ENCODE measurements around the gene ITPR2.

The ITPR2 gene

DNA sequence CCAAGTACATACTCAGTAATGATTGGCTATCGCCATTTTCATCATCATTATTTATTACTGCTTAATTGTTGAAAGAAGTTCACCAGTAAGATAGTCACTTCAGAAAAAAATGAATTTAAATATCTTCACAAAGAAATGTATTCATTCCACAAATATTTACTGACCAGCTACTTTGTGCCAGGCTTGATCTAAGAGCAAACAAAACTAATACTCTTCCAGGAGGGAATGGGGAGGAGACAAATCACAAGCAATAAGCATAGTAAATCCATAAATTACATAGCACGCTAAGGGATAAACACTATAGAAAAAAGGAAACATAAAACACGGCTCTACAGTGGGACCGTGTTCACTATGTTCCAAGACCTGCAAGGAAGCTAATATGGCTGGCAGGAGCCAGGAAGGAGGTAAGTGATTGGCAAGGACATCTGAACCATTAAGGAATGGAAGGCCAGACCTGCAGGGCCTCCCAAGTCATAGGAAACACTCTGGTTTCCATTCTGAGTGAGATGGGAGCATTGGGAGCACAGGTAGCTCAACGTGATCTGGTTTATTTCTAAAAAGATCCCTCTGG lies 27.5 kb downstream of the ITPR2 start:
- Histone ChIP-seq H3K4me1 (ENCODE audit: insufficient read depth, low read length, poor library complexity, severe bottlenecking) (peaks cover 4% of the 10 kb centered on the region), H3K4me3 (ENCODE audit: low read length, poor library complexity, severe bottlenecking) (no peak overlapping the region), H3K9ac (ENCODE audit: low read depth, low read length, poor library complexity, severe bottlenecking) (no peak overlapping the region), H3F3A (ENCODE audit: low read depth) (no peaks in the 10 kb centered on the region), H3K9me2 (replicated peaks; ENCODE audit: low read depth, low read length) (no peaks in the 10 kb centered on the region), H3K4me2 (ENCODE audit: low read depth, low read length, poor library complexity, severe bottlenecking) (no peak overlapping the region), H3K9me3 (ENCODE audit: insufficient read depth, low read depth, low read length) (no peaks in the 10 kb centered on the region), H3K27me3 (ENCODE audit: insufficient read depth, low read length, poor library complexity, severe bottlenecking) (no peaks in the 10 kb centered on the region), H2AFZ (ENCODE audit: low read length) (no peak overlapping the region), H3K36me3 (ENCODE audit: insufficient read depth, low read length) (no peaks in the 10 kb centered on the region), H4K20me1 (ENCODE audit: insufficient read depth, low read length, poor library complexity, severe bottlenecking) (no peaks in the 10 kb centered on the region), H3K79me2 (ENCODE audit: insufficient read depth, low read length) (peaks cover 9% of the 10 kb centered on the region; the same call in 1 of the 2 replicates)
- TF ChIP-seq CTCF (conservative IDR thresholded peaks at IDR 0.05; ENCODE audit: low read length): no peak
- no peak for TF ChIP-seq EZH2phosphoT487 (IDR thresholded peaks at IDR 0.05; ENCODE audit: borderline replicate concordance)

DNA sequence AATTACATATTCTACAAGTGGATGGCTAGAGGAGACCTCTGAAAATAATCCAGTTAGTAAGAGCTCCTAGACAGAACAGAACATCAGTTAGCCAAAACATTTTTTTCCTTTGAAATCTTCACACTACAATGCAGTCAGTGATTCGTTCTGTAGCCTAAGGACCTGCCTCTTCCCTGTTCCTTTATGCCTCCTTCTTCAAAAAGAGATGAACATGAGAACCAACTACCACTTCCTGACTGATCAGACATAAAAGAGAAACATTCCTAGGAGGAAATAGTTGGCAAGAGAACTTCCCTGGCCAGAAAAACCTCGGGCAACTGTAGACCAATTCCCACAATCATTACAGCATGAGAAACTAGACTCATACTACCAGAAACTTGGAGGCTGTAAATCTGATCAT lies 29.4 kb downstream of the ITPR2 start:
- H3F3A ChIP-seq (ENCODE audit: low read depth): no peaks in the 10 kb centered on the region
- H3K9me2 ChIP-seq (replicated peaks; ENCODE audit: low read depth, low read length): no peaks in the 10 kb centered on the region
- TF ChIP-seq CTCF (conservative IDR thresholded peaks at IDR 0.05; ENCODE audit: low read length): no peak
- TF ChIP-seq EZH2phosphoT487 (IDR thresholded peaks at IDR 0.05; ENCODE audit: borderline replicate concordance): no peak
- peaks cover 9% of the 10 kb centered on the region; the same call in 1 of the 2 replicates for H3K79me2 ChIP-seq (ENCODE audit: insufficient read depth, low read length)
- H4K20me1 ChIP-seq (ENCODE audit: insufficient read depth, low read length, poor library complexity, severe bottlenecking): no peaks in the 10 kb centered on the region
- H2AFZ ChIP-seq (ENCODE audit: low read length): no peak overlapping the region
- H3K9me3 ChIP-seq (ENCODE audit: insufficient read depth, low read depth, low read length): no peaks in the 10 kb centered on the region
- H3K4me2 ChIP-seq (ENCODE audit: low read depth, low read length, poor library complexity, severe bottlenecking): no peak overlapping the region
- no peak overlapping the region for H3K9ac ChIP-seq (ENCODE audit: low read depth, low read length, poor library complexity, severe bottlenecking)
- no peak overlapping the region for H3K4me3 ChIP-seq (ENCODE audit: low read length, poor library complexity, severe bottlenecking)
- H3K27me3 ChIP-seq (ENCODE audit: insufficient read depth, low read length, poor library complexity, severe bottlenecking): no peaks in the 10 kb centered on the region
- H3K4me1 ChIP-seq (ENCODE audit: insufficient read depth, low read length, poor library complexity, severe bottlenecking): peaks cover 4% of the 10 kb centered on the region
- no peaks in the 10 kb centered on the region for H3K36me3 ChIP-seq (ENCODE audit: insufficient read depth, low read length)

GRCh38 chr12:26801486-26801885 lies 31.5 kb downstream of the ITPR2 start:
- no peak overlapping the region for H3K4me3 ChIP-seq (ENCODE audit: low read length, poor library complexity, severe bottlenecking)
- no peaks in the 10 kb centered on the region for H3K27me3 ChIP-seq (ENCODE audit: insufficient read depth, low read length, poor library complexity, severe bottlenecking)
- H3K36me3 ChIP-seq (ENCODE audit: insufficient read depth, low read length): no peaks in the 10 kb centered on the region
- peaks cover 9% of the 10 kb centered on the region; the same call in 1 of the 2 replicates for H3K79me2 ChIP-seq (ENCODE audit: insufficient read depth, low read length)
- TF ChIP-seq CTCF (conservative IDR thresholded peaks at IDR 0.05; ENCODE audit: low read length) (no peak), EZH2phosphoT487 (IDR thresholded peaks at IDR 0.05; ENCODE audit: borderline replicate concordance) (no peak)
- H3K4me2 ChIP-seq (ENCODE audit: low read depth, low read length, poor library complexity, severe bottlenecking): no peak overlapping the region
- peaks cover 4% of the 10 kb centered on the region for H3K4me1 ChIP-seq (ENCODE audit: insufficient read depth, low read length, poor library complexity, severe bottlenecking)
- H3K9me3 ChIP-seq (ENCODE audit: insufficient read depth, low read depth, low read length): no peaks in the 10 kb centered on the region
- H4K20me1 ChIP-seq (ENCODE audit: insufficient read depth, low read length, poor library complexity, severe bottlenecking): no peaks in the 10 kb centered on the region
- H2AFZ ChIP-seq (ENCODE audit: low read length): no peak overlapping the region
- no peaks in the 10 kb centered on the region for H3F3A ChIP-seq (ENCODE audit: low read depth)
- no peaks in the 10 kb centered on the region for H3K9me2 ChIP-seq (replicated peaks; ENCODE audit: low read depth, low read length)
- H3K9ac ChIP-seq (ENCODE audit: low read depth, low read length, poor library complexity, severe bottlenecking): no peak overlapping the region

All from Loucy (cell line).